MM.1S (cell line): ENCODE measurements around the gene TOP3A.

Source experiments
- EZH2 ChIP-seq: fragments of 300-600 bp; sonication (generic); optimal IDR thresholded peaks from 2 replicates; pipeline ENCODE3; 2017; ENCODE audit warnings: low read depth, mild to moderate bottlenecking, antibody characterized with exemption, low read length, mixed read lengths
- TF ChIP-seq, protein P1 (sequence below): fragments of 300-600 bp; sonication (generic); IDR thresholded peaks from 2 replicates; pipeline ENCODE4 v1.5.1; 2016; ENCODE audit warnings: antibody characterized with exemption, low read length, mixed read lengths

DNA sequence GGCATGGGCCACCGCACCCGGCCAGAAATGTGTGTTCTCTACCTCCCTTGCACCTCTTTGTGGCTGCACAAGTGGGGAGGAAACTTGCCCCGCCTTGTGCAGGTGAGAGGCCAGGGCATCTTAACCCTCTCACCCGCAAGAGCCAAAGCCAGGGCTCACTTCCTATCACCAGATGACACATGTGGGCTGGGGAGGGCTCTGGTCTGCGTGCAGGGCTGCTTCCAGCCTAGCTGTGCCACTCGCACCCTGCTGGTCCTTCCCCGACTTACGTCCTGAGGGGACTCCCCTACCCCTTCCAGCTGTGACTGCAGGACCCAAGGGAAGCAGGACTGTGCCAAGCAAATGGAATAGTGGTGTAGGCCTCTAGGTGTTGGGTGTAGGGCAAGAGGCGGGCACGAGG, 47.4 kb downstream of the TOP3A start:
- TF ChIP-seq, protein P1, sequence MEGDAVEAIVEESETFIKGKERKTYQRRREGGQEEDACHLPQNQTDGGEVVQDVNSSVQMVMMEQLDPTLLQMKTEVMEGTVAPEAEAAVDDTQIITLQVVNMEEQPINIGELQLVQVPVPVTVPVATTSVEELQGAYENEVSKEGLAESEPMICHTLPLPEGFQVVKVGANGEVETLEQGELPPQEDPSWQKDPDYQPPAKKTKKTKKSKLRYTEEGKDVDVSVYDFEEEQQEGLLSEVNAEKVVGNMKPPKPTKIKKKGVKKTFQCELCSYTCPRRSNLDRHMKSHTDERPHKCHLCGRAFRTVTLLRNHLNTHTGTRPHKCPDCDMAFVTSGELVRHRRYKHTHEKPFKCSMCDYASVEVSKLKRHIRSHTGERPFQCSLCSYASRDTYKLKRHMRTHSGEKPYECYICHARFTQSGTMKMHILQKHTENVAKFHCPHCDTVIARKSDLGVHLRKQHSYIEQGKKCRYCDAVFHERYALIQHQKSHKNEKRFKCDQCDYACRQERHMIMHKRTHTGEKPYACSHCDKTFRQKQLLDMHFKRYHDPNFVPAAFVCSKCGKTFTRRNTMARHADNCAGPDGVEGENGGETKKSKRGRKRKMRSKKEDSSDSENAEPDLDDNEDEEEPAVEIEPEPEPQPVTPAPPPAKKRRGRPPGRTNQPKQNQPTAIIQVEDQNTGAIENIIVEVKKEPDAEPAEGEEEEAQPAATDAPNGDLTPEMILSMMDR = no peak
- no peak for TF ChIP-seq EZH2
